Metanephros (tissue), 1 donor: Measurements from ENCODE around the gene OR1S2. TPM values are rescaled to one million over a fixed set of nuclear protein-coding genes. Genes with fewer than 3 reads are reported as not detected.

Experiments
- total RNA-seq: library from RNA; depleted of rRNA; stranded (reverse); fragments of >200 nt; gene quantifications from one replicate; pipeline ENCODE4 v1.2.3, GENCODE V29; 2014

OR1S2 gene, protein sequence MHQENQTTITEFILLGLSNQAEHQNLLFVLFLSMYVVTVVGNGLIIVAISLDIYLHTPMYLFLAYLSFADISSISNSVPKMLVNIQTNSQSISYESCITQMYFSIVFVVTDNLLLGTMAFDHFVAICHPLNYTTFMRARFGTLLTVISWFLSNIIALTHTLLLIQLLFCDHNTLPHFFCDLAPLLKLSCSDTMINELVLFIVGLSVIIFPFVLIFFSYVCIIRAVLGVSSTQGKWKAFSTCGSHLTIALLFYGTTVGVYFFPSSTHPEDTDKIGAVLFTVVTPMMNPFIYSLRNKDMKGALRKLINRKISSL
- not detected for total RNA-seq

DNA sequence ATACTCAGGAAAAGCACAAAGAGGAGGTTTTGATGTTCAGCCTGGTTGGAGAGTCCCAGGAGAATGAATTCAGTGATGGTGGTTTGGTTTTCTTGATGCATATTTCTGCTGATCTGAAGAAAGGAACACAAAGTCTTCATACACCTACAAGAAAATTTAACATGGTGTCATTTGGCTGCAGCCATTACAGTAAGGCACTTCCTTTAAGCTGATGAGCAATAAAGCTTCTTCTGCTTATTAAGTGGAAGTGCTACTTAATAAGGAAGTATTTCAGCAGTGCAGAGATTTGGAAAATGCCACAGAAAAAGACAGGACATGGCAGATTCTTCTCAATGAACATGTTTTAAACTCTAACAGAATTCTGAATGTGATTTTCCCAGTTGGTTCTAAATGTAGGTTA is at the start of gene OR1S2:
TSS of gene OR1S2 (minus strand) at position 101 of the 400 bp plus-strand sequence. CDS start at position 101, 0 bp downstream.

DNA sequence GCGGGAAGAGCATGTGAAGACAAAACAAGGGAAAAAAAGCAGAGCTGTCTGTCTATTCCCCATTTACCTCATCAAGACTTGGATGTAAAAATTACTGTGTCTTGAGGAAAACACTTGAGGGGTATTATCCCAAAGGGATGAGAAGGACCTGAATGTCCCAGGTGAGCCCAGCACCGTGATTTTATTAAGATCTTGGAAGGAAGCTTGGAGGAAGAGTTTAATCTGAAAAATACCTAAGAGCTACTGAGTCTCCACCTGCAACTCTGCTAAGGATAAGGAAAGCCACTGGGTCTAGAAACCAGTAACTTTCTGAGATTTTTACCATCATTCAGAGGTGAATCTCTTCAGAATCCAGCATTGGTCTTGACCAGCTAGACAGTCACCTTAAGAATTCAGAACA is 8.5 kb upstream of the OR1S2 start, which contains the start of gene OR1S1:
TSS of gene OR1S1 (plus strand) at position 301 of the 400 bp plus-strand sequence.

GRCh38 chr11:58188770-58189169 is 15.2 kb downstream of the OR1S2 start, which contains the start of gene OR9Q2:
Gene OR9Q2, plus strand, starts transcription at chr11:58189070. Its CDS starts 1,421 bp downstream, at chr11:58190491.

Other genes starting within 250 kb of the OR1S2 start
- gene OR9Q1, start 180.3 kb downstream of the OR1S2 start, total RNA-seq: not detected
- not detected for gene OR6Q1, start 173.2 kb downstream of the OR1S2 start, total RNA-seq
- not detected for gene OR9I1, start 78.6 kb downstream of the OR1S2 start, total RNA-seq
- not detected for gene OR9Q2, start 15.1 kb downstream of the OR1S2 start, total RNA-seq
- not detected for gene OR1S1, start 8.6 kb upstream of the OR1S2 start, total RNA-seq
- not detected for gene OR10Q1, start 24.8 kb upstream of the OR1S2 start, total RNA-seq
- gene OR10W1, start 64.1 kb upstream of the OR1S2 start, total RNA-seq: not detected
- gene OR5B17, start 154.9 kb upstream of the OR1S2 start, total RNA-seq: not detected
- gene OR5B3, start 202.7 kb upstream of the OR1S2 start, total RNA-seq: not detected
- gene OR5B2, start 224.0 kb upstream of the OR1S2 start, total RNA-seq: not detected
- not detected for gene OR5B12, start 238.1 kb upstream of the OR1S2 start, total RNA-seq